Measurements from ENCODE around the gene GIT2.

GIT2 gene

DNA sequence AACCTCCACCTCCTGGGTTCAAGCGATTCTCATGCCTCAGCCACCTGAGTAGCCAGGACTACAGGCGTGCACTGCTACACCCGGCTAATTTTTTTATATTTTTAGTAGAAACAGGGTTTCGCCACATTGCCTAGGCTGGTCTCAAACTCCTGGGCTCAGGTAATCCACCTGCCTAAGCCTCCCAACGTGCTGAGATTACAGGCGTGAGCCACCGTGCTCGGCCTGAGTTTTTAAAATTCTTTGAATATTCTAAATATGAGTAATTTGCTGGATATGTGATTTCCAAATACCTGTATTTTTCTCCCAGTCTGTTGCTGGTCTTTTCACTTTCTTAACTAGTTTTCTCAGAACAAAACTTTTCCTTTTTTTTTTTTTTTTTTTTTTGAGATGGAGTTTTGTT, 27.4 kb downstream of the GIT2 start:
- H3K4me3 Mint-ChIP-seq, result no peak overlapping the region
- no peaks in the 10 kb centered on the region for H3K9me3 Mint-ChIP-seq
- no peak overlapping the region for H3K27ac Mint-ChIP-seq
- peaks cover 22% of the 10 kb centered on the region for H3K4me1 Mint-ChIP-seq (ENCODE audit: low read depth)
- H3K27me3 Mint-ChIP-seq, result no peaks in the 10 kb centered on the region
- H3K36me3 Mint-ChIP-seq (ENCODE audit: low read depth), result peaks cover 57% of the 10 kb centered on the region

DNA sequence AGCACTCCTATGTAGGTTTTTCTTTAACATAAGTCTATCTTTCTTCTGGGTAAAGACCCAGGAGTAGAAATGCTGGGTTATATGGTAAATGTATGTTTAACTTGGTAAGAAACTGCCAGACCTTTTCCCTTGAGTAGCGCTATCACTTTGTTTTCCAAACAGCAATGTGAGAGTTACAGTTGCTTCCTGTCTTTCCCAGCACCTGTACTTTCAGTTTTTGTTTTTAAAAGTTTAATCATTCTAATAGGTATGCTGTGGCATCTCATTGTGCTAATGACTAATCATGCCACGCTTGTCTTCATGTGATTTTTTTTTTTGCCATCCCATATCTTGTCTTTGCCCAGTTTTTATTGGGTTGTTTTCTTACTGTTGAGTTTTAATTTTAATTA, 28.1 kb downstream of the GIT2 start:
- Mint-ChIP-seq H3K27me3 (no peaks in the 10 kb centered on the region), H3K4me1 (ENCODE audit: low read depth) (peaks cover 15% of the 10 kb centered on the region), H3K27ac (peak overlapping the region; percentile 61), H3K9me3 (no peaks in the 10 kb centered on the region), H3K36me3 (ENCODE audit: low read depth) (peaks cover 54% of the 10 kb centered on the region), H3K4me3 (no peak overlapping the region)

DNA sequence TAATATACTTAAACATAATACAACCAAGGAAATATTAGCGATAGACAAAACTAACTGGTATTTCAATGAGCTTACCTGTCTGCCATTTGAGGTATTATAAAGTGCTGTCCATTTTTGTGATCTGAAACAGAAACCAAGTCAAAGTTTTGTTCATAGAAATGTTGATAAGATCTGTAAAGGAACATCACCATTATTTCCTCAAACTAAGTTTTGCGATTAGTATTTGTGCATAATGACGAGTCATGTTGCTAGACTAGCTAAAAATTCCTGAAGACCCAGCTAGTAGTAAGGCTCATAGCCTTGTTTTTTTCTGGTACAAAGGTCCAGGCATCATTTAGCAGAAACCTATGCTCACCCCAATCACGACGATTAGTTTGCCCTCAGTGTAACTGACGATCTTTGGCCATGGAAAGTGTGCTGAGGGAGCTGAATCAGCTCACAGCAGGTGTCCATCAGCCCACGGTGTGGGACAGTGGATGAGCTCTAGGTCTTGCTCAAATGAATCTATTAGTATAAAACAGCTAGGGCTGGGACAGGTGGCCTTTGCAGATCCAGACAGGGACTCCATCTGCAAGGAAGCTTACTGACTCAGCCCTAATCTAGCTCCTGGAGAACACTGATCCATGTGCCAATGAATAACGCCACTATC, 28.7 kb downstream of the GIT2 start:
- H3K9me3 Mint-ChIP-seq, result no peaks in the 10 kb centered on the region
- H3K36me3 Mint-ChIP-seq (ENCODE audit: low read depth), result peaks cover 54% of the 10 kb centered on the region

DNA sequence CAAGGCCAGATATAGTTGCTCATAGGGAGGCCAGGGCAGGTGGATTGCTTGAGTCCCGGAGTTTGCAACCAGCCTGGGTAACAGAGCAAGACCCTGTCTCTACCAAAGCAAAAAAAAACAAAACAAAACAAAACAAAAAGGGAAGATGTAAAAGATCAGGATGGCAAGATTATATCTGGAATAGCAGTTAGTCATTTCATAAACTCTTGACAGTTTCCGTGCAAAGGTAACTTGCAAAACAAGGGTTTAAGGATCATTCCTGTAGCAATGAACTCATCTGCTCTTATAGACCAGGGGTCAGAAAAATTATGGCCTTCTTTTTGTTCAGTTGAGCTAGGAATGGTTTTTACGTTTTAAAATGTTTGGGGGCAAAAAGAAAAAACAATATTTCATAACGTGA, 29.6 kb downstream of the GIT2 start:
- H3K9me3 Mint-ChIP-seq, result no peaks in the 10 kb centered on the region
- peaks cover 51% of the 10 kb centered on the region for H3K36me3 Mint-ChIP-seq (ENCODE audit: low read depth)

More for the DNA sequence above, 28.7 kb downstream of the GIT2 start:
- Mint-ChIP-seq H3K4me1 (ENCODE audit: low read depth) (peaks cover 15% of the 10 kb centered on the region), H3K27me3 (no peaks in the 10 kb centered on the region), H3K27ac (peak overlapping the region; percentile 61), H3K4me3 (no peak overlapping the region)

DNA sequence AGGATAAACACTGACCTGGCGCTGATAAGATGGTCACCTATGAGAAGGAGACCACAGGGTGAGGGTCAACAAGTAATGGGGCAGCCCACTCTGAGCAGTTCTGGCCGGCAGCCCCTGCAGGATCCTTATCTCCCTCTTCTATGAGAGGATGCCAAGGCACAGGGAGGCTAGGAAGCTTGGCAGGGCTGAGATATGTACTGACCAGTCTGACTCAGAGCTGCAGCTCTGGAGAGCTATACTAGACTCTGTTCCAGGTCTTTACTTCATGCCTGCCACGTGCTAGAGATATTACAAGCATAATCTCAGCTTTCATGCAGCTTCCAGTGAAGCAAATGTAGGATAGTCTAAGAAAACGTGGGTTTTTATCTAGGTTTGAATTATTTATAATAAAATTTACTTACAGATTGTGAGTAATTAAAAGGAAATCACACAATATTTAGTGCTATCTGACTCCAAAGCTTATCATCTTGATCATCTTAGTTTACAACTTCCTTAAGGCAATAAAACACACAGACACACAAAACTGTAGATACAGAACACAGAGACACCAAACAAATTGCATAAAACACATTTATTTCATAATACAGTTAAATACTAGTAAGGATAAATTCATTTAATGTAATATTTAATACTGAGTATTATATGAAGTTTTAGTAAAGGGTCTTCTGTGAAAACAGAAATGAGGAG, 32.3 kb downstream of the GIT2 start:
- no peak overlapping the region for H3K27ac Mint-ChIP-seq
- H3K9me3 Mint-ChIP-seq, result no peaks in the 10 kb centered on the region
- no peaks in the 10 kb centered on the region for H3K27me3 Mint-ChIP-seq
- H3K4me3 Mint-ChIP-seq, result no peak overlapping the region
- peaks cover 11% of the 10 kb centered on the region for H3K4me1 Mint-ChIP-seq (ENCODE audit: low read depth)
- H3K36me3 Mint-ChIP-seq (ENCODE audit: low read depth), result peaks cover 57% of the 10 kb centered on the region

More for the DNA sequence above, 29.6 kb downstream of the GIT2 start:
- Mint-ChIP-seq H3K4me3 (no peak overlapping the region), H3K4me1 (ENCODE audit: low read depth) (peaks cover 11% of the 10 kb centered on the region), H3K27ac (no peak overlapping the region), H3K27me3 (no peaks in the 10 kb centered on the region)

DNA sequence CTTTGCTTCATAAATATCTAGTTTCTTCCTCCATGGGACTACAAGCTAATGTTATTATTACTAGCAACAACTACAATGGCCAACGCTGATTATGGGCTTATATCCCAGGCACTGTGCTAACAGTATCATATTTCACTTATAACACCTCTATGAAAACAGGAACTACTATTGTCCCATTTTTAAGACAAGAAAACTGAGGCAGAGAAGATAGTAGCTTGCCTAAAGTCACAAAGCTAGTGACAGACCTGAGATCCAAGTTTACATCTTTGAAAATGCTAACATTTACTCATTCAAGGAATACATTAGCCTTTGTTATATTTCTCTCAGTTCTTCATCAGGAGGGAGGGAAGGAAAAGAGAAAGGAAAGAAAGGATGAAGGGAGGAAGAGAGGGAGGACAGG, 32.8 kb downstream of the GIT2 start:
- Mint-ChIP-seq H3K4me1 (ENCODE audit: low read depth) (peaks cover 11% of the 10 kb centered on the region), H3K27ac (no peak overlapping the region), H3K9me3 (no peaks in the 10 kb centered on the region), H3K36me3 (ENCODE audit: low read depth) (peaks cover 63% of the 10 kb centered on the region), H3K27me3 (no peaks in the 10 kb centered on the region), H3K4me3 (no peak overlapping the region)

DNA sequence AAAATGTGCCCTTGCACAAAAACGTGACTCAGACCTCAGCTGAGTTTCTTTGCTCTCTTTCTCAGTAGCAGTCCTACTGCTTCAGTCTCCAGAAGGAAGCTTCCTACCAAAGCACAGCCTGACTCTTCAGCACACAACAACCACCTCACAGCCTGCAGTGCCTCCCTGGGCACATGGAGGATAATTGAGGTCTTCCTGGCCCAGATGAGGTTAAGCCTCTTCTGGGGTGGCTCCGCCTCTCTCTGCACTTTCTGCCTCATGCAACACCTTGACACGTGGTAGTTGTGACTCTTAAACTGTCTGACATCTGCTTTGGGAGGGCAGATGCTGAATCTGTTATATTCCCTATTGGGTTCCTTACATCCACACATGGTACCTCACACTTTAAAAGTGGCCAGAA, 33.8 kb downstream of the GIT2 start:
- Mint-ChIP-seq H3K36me3 (ENCODE audit: low read depth) (peaks cover 55% of the 10 kb centered on the region), H3K27ac (no peak overlapping the region), H3K9me3 (no peaks in the 10 kb centered on the region), H3K4me1 (ENCODE audit: low read depth) (peaks cover 3% of the 10 kb centered on the region), H3K4me3 (no peak overlapping the region), H3K27me3 (no peaks in the 10 kb centered on the region)

DNA sequence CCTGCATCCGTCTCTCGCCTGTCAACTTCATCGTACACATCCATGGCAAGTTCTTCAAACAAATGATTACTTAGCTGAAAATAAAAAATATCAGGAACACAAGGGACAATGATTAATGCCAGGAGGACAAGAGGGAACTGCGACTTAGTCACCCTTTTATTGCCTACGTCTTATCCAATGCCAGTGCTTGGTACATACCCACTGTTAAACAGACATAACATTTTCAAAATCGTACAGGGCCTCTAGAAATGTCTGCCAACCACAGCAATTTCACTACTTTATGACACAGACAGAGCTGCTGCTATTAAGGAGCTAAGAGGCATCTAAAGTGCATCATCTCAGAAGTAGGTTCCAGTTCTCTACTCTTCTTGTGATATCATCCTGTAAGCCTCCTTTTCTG, 34.6 kb downstream of the GIT2 start:
- Mint-ChIP-seq H3K36me3 (ENCODE audit: low read depth) (peaks cover 55% of the 10 kb centered on the region), H3K27ac (no peak overlapping the region)

DNA sequence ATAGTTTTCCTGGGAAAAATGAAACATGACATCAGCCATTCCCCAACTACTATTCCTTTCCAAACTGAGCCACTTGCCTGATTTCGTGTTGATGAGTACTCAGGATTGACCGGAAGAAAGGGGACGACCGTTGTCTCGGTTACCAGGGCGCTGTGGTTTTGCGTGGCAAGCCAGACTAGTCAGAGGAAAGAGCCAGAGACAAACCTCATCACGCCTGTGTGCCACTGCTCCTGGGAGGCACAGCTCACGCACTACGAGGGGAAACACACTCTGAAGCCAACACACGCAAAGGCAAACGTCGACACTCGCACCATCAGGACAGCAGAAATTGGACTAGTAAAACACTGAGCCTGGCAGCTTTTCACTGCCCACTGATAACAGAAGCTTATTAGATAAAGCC, 35.0 kb downstream of the GIT2 start:
- Mint-ChIP-seq H3K9me3 (no peaks in the 10 kb centered on the region), H3K27me3 (no peaks in the 10 kb centered on the region), H3K27ac (no peak overlapping the region), H3K4me1 (ENCODE audit: low read depth) (no peaks in the 10 kb centered on the region), H3K4me3 (no peak overlapping the region), H3K36me3 (ENCODE audit: low read depth) (peaks cover 56% of the 10 kb centered on the region)

More for the DNA sequence above, 34.6 kb downstream of the GIT2 start:
- no peaks in the 10 kb centered on the region for H3K27me3 Mint-ChIP-seq
- no peaks in the 10 kb centered on the region for H3K4me1 Mint-ChIP-seq (ENCODE audit: low read depth)
- H3K9me3 Mint-ChIP-seq, result no peaks in the 10 kb centered on the region
- H3K4me3 Mint-ChIP-seq, result no peak overlapping the region

DNA sequence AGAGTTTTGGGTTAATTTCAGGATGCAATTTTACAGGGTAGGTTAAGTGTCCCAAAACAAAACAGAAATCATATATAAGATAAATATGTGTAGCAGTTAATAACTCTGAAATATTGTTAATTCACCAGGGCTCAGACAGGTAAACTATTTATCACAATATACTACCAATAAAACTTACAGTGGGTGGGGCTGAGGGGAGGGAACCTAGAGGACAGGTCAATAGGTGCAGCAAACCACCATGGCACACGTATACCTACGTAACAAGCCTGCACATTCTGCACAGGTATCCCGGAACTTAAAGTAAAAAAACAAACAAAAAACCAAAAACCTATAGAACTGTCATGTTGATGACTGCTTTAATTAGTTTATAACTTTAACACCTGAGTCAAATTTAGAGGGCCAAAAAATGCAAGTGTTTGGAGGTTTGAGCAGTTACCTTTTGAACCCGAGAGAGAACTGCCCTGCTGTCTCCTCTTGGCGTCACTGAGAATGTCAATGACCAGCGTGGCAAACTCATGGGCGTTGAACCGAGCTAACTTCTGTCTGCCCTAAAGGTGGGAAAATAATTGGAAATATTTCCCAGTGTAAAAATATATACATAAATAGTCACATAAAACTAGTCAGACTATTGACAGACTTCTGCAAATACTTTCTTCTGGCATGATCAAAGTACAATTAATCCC, 36.6 kb downstream of the GIT2 start:
- Mint-ChIP-seq H3K4me1 (ENCODE audit: low read depth) (no peaks in the 10 kb centered on the region), H3K36me3 (ENCODE audit: low read depth) (peaks cover 45% of the 10 kb centered on the region), H3K27ac (no peak overlapping the region), H3K27me3 (no peaks in the 10 kb centered on the region), H3K9me3 (no peaks in the 10 kb centered on the region), H3K4me3 (no peak overlapping the region)

DNA sequence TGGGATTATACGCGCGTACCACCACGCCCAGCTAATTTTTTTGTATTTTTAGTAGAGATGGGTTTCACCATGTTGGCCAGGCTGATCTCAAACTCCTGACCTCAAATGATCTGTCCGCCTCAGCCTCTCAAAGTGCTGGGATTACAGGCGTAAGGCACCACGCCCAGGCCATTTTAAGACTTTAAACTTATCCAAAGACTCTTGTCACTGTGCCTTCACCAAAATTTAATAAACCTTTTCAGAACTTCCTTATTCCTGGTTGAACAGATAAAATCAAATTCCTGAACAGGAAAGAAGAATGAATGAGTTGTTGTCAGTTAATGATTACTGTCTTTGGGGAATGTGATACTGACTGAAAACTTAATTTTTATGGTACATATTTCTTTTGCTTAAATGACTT, 37.8 kb downstream of the GIT2 start:
- peaks cover 48% of the 10 kb centered on the region for H3K36me3 Mint-ChIP-seq (ENCODE audit: low read depth)
- H3K27ac Mint-ChIP-seq, result peak overlapping the region; percentile 16
- H3K27me3 Mint-ChIP-seq, result no peaks in the 10 kb centered on the region
- H3K4me1 Mint-ChIP-seq (ENCODE audit: low read depth), result no peaks in the 10 kb centered on the region
- H3K9me3 Mint-ChIP-seq, result no peaks in the 10 kb centered on the region
- no peak overlapping the region for H3K4me3 Mint-ChIP-seq

DNA sequence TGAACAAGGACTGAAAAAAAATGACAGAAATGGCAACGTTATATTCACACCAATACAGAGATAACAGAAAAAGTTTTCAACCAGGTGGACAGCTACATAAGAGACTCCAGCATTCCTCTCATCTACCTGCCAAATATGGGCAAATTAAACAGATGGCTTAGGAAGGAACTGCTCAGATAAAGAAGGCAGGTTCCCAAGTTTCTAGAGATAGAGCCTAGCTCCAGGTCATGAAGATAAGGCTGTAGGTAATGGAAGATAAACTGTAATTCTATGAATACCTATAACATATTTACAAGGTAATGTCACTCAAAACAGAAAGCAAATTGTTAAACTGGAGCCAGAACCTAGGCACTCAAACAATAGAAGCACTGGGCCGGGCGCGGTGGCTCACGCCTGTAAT, 42.5 kb downstream of the GIT2 start:
- peaks cover 67% of the 10 kb centered on the region for H3K36me3 Mint-ChIP-seq (ENCODE audit: low read depth)
- H3K9me3 Mint-ChIP-seq, result no peaks in the 10 kb centered on the region
- H3K27me3 Mint-ChIP-seq, result no peaks in the 10 kb centered on the region
- peaks cover 7% of the 10 kb centered on the region for H3K4me1 Mint-ChIP-seq (ENCODE audit: low read depth)
- no peak overlapping the region for H3K4me3 Mint-ChIP-seq
- H3K27ac Mint-ChIP-seq, result no peak overlapping the region

DNA sequence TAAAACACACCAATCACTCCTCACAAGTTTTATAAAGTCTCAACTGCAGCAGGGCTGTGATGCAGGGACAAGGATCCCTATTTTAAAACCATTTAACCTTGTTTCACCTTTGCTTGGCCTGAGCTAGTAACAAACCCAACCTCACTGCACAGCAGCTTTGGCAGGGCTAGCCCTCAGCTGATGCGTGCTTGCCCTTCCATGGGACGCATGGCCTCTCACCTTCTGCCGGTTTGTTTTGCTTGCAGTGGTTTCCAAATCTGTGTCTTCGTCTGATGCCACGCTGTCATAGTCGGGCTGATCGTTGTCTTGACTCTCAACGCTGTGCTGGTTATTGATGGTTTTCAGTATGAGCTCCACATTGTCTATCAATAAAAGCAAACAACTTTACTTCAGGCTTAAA, 43.3 kb downstream of the GIT2 start:
- peaks cover 14% of the 10 kb centered on the region for H3K4me1 Mint-ChIP-seq (ENCODE audit: low read depth)
- H3K36me3 Mint-ChIP-seq (ENCODE audit: low read depth), result peaks cover 70% of the 10 kb centered on the region
- H3K9me3 Mint-ChIP-seq, result no peaks in the 10 kb centered on the region
- H3K27me3 Mint-ChIP-seq, result no peaks in the 10 kb centered on the region
- H3K27ac Mint-ChIP-seq, result peak overlapping the region; percentile 63
- H3K4me3 Mint-ChIP-seq, result no peak overlapping the region

DNA sequence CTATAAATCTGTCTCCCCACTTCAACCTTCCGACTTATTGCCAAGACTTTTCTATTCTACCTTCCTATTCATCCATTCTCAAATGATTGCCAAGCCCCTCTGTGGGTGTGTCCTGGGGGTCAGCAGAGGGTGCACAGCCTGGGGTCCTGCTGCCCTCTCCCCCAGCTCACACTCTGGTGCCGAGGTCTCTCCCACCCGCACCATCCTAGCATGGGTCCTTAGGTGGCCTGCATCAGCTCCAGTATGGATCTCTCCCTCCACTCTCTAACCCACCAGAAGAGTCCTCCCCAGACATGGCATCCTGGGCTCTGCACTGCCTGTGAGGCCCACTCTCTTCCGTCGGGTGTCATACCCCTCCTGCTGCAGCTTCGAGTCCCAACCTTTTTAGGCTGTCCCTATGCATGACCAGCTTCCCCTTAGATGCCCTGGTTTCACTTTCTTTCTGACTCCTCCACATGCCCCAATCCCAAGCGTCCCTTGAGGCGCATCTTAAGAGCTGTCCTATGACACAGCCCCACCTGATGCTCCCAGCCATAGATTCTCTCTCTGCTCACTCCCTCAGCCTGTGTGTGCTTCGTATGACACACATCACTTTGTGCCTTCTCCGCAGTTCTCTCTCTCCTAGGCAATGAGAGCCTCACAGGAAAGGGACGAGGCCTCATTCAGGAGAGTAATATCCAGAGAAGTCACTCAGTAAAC, 43.9 kb downstream of the GIT2 start:
- Mint-ChIP-seq H3K4me3 (no peak overlapping the region), H3K27me3 (no peaks in the 10 kb centered on the region), H3K9me3 (no peaks in the 10 kb centered on the region), H3K27ac (peak overlapping the region; percentile 63), H3K36me3 (ENCODE audit: low read depth) (peaks cover 76% of the 10 kb centered on the region), H3K4me1 (ENCODE audit: low read depth) (peaks cover 20% of the 10 kb centered on the region)

DNA sequence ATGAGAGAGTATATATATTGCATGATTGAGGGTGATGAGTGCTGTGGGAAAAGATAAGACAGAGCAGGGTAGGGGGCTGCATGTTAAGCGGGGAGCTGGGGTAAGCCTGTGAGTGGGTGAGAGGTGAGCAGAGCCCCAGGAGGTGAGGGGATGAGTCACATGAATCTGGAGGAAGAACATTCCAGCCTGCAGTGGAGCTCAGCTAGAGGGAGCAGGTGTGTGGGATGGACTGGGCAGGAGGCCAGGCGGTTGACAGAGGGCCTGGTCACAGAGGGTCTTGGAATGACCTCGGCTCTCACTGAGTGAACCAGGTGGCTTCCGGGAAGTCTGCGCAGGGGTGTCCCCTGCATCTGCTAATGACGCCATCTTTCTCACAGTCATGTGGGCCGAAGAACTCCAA, 44.4 kb downstream of the GIT2 start:
- Mint-ChIP-seq H3K27ac (no peak overlapping the region), H3K4me1 (ENCODE audit: low read depth) (peaks cover 26% of the 10 kb centered on the region), H3K36me3 (ENCODE audit: low read depth) (peaks cover 78% of the 10 kb centered on the region)

More for the DNA sequence above, 44.4 kb downstream of the GIT2 start:
- no peaks in the 10 kb centered on the region for H3K27me3 Mint-ChIP-seq
- H3K4me3 Mint-ChIP-seq, result no peak overlapping the region
- no peaks in the 10 kb centered on the region for H3K9me3 Mint-ChIP-seq

Measured in stimulated activated naive CD8-positive, alpha-beta T cell treated with anti-CD3 and anti-CD28 coated beads, Interleukin-15, Interleukin-2, amounts not matched to agents 100 ng/mL and 50 ng/mL, for 24 hours (primary cell).